Body of pancreas (tissue), 4 donors: ENCODE results near the gene H6PD. TPM values are rescaled to one million over a fixed set of nuclear protein-coding genes. Genes with fewer than 3 reads are reported as not detected.

Source experiments
- ATAC-seq: fragments of 150-250 bp; one replicate; pipeline ENCODE4 v1.9.1; 2016
- DNase-seq, 4 donors: peaks; one replicate each; pipeline ENCODE4 v3.0.0-alpha.2; 2019
- H3K27ac ChIP-seq, 4 donors: fragments of 200-600 bp; sonication (generic); 1 replicate in 3 of 4; 2 replicates in 1 of 4; pipeline versions ENCODE4 v1.5.1 to v1.6.1; 2016 to 2019; ENCODE audit warnings: mild to moderate bottlenecking in 1 of 4, mixed read lengths in 1 of 4, moderate library complexity in 1 of 4
- H3K27me3 ChIP-seq, 2 donors: fragments of 200-600 bp; sonication (generic); one replicate each; pipeline ENCODE4 v1.6.0; 2016; ENCODE audit warnings: mild to moderate bottlenecking in 1 of 2
- H3K36me3 ChIP-seq, 2 donors: fragments of 200-600 bp; sonication (generic); replicated peaks in 1 of 2; 2 replicates each; pipeline ENCODE4 v1.5.1; 2016; ENCODE audit warnings: low read depth in 2 of 2; ENCODE audit not compliant: insufficient read depth in 1 of 2
- H3K4me1 ChIP-seq: fragments of 200-600 bp; sonication (generic); one replicate; pipeline ENCODE4 v1.6.0; 2016
- H3K4me3 ChIP-seq, 2 donors: fragments of 200-600 bp; sonication (generic); 1 replicate in 1 of 2; 2 replicates in 1 of 2; pipeline ENCODE4 v1.5.1; 2016 to 2019
- H3K9me3 ChIP-seq, 3 donors: fragments of 200-600 bp; sonication (generic); 1 replicate in 2 of 3; 2 replicates in 1 of 3; pipeline ENCODE4 v1.5.1; 2016
- CTCF ChIP-seq, 7 experiments: fragments of 450-650 bp in 4 of 7; fragments of 200-600 bp in 3 of 7; sonication (generic) in 3 of 7; IDR thresholded peaks; one replicate each; pipeline ENCODE4 v1.5.1; 2016 to 2019; ENCODE audit warnings: antibody characterized with exemption in 7 of 7
- POLR2A ChIP-seq, 3 donors: fragments of 450-650 bp; IDR thresholded peaks; one replicate each; pipeline ENCODE4 v1.6.1; 2016; ENCODE audit warnings: antibody characterized with exemption in 3 of 3, mild to moderate bottlenecking in 2 of 3
- WGBS, 2 donors: methylation state at CpG; one replicate each; pipeline ENCODE4 v1.1.5; 2017; 5-methylcytosine and 5-hydroxymethylcytosine counted together
- intact Hi-C: fragments of 100-400 bp; cut with DNase I; formaldehyde crosslinking; loops from one replicate; pipeline ENCODE4 v1.15.1; 2023
- total RNA-seq, 2 donors: library from RNA; depleted of rRNA; stranded (reverse); fragments of >200 nt; gene quantifications; one replicate each; pipeline ENCODE4 v1.1.0, GENCODE V29; 2016

H6PD gene
- total RNA-seq, 2 donors from 2014 or later = 24.1 to 35.6 TPM

DNA sequence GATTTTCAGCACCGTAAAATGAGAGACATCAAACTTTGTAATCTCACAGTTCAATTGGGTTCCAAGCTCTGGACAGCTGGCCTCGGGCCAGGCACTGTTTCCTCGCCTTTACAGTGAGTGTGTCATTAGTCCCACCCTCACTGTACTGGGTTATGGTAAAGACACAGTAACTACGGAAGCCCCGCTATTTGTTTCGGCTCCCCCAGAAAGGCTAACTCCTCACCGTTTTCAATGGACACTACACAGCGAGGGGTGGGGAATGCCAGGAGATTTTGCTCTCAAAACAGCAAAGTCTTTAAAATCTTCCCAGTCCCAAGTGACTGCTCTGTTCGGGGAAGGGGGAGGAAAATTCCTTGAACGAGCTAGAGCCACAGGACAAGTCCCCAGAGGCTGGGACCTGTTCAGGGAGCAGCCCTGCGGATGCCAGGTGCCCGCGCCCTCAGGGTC, 57.4 kb downstream of the H6PD start:
- intact Hi-C loops = no loop called here
- H3K4me1 ChIP-seq = peaks cover 54% of the 10 kb centered on the region
- H3K9me3 ChIP-seq = no peaks in the 10 kb centered on the region
- peak; percentile 18 for ATAC-seq
- H3K27ac ChIP-seq = peak overlapping the region; percentile 78 to 89 (median 82)
- H3K4me3 ChIP-seq = peak overlapping the region; percentile 27 to 59
- peak; percentile 68 to 82 (median 76) for DNase-seq
- no peak for TF ChIP-seq CTCF (IDR thresholded peaks at IDR 0.05)
- no peak for TF ChIP-seq POLR2A (IDR thresholded peaks at IDR 0.05)
- no peaks in the 10 kb centered on the region for H3K36me3 ChIP-seq
- no peaks in the 10 kb centered on the region for H3K27me3 ChIP-seq
- 12 to 13% methylated on average over 9 to 13 of the region's 13 CpGs for WGBS, 2 donors

- intact Hi-C loops = no loop called here
- H3K36me3 ChIP-seq = no peaks in the 10 kb centered on the region
- H3K4me3 ChIP-seq = peak within 1 kb of the TSS; percentile 54 to 84
- H3K9me3 ChIP-seq = no peaks in the 10 kb centered on the region
- no peaks in the 10 kb centered on the region for H3K27me3 ChIP-seq
- 0 to 2% methylated on average over 10 to 81 of the region's 119 CpGs for WGBS, 2 donors
- no peak for TF ChIP-seq CTCF (IDR thresholded peaks at IDR 0.05)
- peak; percentile 73 to 77 (median 74) for TF ChIP-seq POLR2A (IDR thresholded peaks at IDR 0.05)
- peak; percentile 69 for ATAC-seq
- H3K27ac ChIP-seq = peak within 1 kb of the TSS; percentile 78 to 89 (median 82)
- H3K4me1 ChIP-seq = peaks cover 61% of the 10 kb centered on the region
- peak; percentile 79 to 83 (median 80) for DNase-seq
These were observed 58.0 kb downstream of the H6PD start, which contains the start of gene SPSB1 for GRCh38 chr1:9292361-9293240. TSS of gene SPSB1 (plus strand) at chr1:9292894. CDS start at chr1:9355892, 62,998 bp downstream.

- intact Hi-C loops = no loop called here
- DNase-seq (no peak), ATAC-seq (no peak)
- Histone ChIP-seq H3K9me3 (no peaks in the 10 kb centered on the region), H3K27me3 (no peaks in the 10 kb centered on the region), H3K27ac (peak overlapping the region; percentile 78 to 89 (median 82)), H3K36me3 (no peaks in the 10 kb centered on the region), H3K4me1 (peaks cover 64% of the 10 kb centered on the region), H3K4me3 (peak overlapping the region; percentile 54 to 84)
- TF ChIP-seq CTCF (IDR thresholded peaks at IDR 0.05) = no peak
- TF ChIP-seq POLR2A (IDR thresholded peaks at IDR 0.05) = no peak
- WGBS, 2 donors = 1% methylated on average over 19 of the region's 43 CpGs; no CpG with 5 or more reads in 1 of the 2 donors
These were observed 58.6 kb downstream of the H6PD start for GRCh38 chr1:9293241-9293532.

DNA sequence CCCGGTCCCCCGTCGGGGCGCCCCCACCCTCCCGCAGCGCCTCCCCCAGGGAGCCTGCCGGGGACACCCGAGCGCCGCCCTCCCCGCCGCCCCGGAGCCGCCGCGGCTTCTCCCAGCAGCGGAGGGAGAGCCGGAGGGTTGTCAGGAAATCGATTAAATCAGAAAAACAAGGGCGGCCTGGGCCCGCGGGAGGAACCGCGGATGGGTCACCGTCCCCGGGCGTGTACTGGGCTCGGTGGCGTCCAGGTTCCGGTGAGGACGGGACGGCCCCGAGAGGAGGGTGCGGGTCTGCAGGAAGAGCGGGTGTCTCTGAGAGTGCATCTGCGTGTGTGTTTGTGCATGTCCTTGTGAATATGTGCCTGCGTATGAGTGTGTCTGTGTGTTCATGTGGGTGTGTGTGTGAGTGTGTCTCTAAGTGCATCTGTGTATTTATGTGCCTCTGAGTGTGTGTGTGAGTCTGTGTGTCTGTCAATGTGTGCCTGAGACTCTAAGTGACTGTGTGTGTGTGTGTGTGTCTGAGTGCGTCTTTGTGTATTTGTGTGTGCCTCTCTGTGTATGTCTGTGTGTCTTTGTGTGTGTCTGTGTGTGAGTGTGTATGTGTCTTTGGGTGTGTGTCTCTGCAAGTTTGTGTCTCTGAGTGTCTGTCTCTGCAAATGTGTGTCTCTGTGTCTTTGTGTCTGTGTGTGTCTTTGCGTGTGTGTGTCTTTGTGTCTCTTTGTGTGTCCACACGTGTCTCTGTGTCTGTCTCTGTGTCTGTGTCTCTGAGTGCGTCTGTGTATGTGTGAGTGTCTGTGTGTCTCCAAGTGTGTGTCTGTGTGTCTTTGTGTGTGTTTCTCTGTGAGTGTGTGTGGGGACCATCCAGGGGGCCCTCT, 59.2 kb downstream of the H6PD start:
- Histone ChIP-seq H3K27me3 (no peaks in the 10 kb centered on the region), H3K4me1 (peaks cover 64% of the 10 kb centered on the region), H3K36me3 (no peaks in the 10 kb centered on the region), H3K4me3 (peak overlapping the region; percentile 54 to 84), H3K9me3 (no peaks in the 10 kb centered on the region), H3K27ac (peak overlapping the region; percentile 78 to 89 (median 82))
- peak; percentile 20 for ATAC-seq
- intact Hi-C loops = no loop called here
- peak in 3 of 4 donors; percentile 42 to 50 (median 43) for DNase-seq
- TF ChIP-seq CTCF (IDR thresholded peaks at IDR 0.05) (peak in 1 of 7 experiments; percentile 12), POLR2A (IDR thresholded peaks at IDR 0.05) (peak in 2 of 3 donors; percentile 25)
- 4 to 5% methylated on average over 20 to 40 of the region's 41 CpGs for WGBS, 2 donors
